GM21526 (cell line): Measurements from ENCODE around the gene SBK3.
"Not testable (repeated sequence)": the region's sequence is repeated elsewhere in the genome, so short reads cannot be mapped to it uniquely, and the experiment has no call there.

Source experiments
- ATAC-seq: cut with Tn5 transposase; IDR thresholded peaks from one replicate; pipeline ENCODE4 v1.9.1; 2021; ENCODE audit warnings: moderate library complexity; ENCODE audit not compliant: unreplicated experiment, low FRiP score

The SBK3 gene

DNA sequence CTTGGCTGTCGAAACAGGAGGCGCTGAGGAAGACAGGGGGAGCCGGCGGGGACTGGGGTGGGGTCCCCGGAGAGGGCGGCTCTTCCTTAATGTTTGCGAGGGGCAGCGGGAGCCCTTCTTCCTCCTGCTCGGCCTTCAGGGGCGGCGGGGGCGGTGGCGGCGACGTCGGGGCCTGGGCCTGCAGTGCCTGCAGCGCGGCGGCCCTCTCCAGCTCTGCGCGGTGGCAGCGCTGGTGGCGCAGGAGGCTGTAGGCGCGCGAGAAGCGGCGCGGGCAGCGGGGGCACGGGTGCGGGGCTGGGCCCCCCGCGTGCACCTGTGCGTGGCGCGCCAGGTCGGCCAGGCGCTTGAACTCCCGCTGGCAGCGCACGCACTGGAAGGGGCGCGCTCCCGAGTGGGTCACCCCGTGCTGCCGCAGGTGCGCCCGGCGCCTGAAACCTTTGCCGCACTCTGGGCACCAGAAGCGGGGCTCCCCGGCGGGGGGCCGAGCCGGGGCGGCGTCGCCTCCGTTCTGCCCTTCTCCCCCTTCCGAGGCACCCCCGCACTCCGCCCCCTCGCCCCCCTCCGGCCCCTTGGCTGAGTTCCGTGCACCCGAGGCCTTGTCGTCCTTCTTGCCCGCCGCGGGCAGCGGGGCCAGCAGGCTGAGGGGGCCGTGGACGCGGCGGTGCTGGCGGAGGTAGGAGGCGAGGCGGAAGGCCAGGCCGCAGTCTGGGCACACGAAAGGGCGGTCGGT lies 32.9 kb upstream of the SBK3 start:
- ATAC-seq: no peak

DNA sequence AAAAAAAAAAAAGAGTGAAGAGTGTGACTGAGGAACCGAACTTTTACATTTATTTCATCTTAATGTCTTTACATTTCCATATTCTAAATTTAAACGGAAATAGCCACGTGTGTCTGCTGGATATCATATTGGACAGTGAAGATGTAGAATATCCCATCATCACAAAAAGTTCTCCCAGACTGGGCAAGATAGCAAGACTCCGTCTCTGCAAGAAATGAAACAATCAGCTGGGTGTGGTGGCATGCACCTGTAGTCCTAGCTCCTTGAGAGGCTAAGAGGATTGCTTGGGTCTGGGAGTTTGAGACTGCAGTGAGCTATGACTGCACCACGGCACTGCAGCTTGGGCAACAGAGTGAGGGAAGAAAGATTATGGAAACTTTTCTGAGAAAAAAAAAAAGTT lies 31.4 kb upstream of the SBK3 start:
- ATAC-seq: no peak

DNA sequence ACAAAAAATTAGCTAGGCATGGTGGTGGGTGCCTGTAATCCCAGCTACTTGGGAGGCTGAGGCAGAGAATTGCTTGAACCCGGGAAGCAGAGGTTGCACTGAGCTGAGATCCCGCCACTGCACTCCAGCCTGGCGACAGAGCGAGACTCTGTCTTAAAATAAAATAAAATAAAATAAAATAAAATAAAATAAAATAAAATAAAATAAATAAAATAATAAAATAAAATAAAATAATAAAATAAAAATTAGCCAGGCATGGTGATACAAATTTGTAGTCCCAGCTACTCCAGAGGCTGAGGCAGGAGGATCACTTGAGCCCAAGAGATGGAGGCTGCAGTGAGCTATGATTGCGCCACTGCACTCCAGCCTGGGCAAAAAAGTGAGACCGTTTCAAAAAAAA lies 28.6 kb upstream of the SBK3 start:
- ATAC-seq: not testable (repeated sequence)

DNA sequence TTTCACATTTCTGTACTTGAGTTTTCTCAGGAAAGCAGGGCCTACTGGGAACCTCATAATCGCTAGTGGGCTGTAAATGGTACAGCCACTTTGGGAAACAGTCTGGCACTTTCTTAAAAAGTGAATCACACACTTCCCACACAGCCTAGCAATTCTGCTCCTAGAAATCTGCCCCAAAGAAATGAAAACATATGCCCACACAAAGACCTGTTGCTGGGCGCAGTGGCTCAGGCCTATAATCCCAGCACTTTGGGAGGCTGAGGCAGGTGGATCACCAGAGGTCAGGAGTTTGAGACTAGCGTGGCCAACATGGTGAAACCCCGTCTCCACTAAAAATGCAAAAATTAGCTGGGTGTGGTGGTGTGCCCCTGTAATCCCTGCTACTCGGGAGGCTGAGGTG lies 24.1 kb upstream of the SBK3 start:
- not testable (repeated sequence) for ATAC-seq

DNA sequence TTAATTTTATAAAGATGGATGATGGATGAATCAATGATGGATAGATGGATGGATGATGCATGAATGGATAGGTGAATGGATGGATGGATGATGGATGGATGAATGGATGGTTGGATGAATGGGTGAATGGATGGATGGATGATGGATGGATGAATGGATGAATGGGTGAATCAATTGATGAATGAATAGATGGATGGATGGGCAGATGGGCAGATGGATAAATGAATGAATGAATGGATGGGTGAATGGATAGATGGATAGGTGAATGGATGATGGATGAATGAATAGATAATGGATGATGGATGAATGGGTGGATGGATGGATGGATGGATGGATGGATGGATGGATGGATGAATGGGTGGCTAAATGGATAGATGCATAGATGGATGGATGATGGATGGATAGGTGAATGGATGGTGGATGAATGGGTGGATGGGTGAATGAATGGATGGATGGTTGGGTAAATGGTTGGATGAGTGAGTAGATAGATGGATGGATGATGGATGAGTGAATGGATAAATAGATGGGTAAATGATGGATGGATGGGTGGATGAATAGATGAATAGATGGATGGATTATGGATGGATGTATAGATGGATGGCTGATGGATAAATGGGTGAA lies 22.5 kb upstream of the SBK3 start:
- no peak for ATAC-seq

DNA sequence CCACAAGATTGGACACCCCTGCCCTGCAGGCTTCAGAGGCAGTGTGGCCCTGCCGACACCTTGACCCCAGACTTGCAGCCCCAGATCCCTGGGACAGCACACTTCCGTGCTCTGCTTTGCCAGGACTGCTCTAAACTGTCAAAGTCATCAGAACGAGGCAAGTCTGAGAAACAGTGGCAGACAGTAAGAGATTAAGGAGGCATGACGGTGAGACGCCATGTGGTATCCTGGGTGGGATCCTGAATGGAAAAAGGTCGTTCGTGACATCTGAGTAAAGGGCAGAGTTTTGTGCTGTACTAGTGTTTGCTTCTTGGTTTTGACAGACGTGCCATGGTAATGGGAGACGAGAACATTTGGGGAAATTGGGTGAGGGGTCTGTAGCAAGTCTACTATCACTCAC lies 21.5 kb upstream of the SBK3 start:
- ATAC-seq: no peak

DNA sequence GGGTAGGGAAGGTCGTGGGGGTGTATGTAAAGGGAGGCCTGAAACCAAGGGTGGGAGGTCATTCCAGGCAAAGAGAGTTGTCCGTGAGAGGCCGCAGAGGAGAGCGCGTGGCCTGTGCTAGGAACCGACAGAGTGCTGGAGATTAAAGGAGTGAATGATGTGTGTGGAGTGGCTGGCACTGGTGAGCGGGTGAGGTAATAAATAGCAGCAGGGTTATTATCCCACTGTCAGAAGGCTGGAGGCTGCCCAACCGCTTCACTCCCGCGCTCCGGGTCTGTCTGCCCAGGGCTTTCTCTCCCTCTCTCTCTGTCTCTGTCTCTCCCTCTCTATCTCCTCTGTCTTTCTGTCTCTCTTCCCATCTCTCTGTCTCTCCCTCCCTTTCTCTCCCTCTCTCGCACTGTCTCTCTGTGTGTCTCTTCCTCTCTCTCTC lies 17.9 kb upstream of the SBK3 start:
- ATAC-seq: no peak

DNA sequence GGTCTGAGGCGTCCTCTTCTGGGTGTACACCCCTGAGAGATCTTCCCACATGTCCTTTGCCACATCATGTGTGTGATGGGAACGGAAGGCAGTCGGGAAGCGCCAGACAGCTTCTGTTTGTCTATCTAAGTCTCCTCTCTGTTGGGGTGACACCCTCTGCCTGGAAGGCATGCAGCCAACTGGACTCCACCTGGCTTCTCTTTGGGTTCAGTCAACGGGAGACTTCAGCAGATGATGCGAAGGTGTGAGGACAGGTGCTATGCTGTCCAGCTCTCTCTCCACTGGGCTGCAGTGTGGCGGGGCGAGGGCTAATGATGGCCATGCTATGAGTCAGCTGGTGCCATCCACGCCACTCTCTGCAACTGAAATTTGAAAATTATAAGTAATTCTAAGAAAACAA lies 14.3 kb upstream of the SBK3 start:
- no peak for ATAC-seq

DNA sequence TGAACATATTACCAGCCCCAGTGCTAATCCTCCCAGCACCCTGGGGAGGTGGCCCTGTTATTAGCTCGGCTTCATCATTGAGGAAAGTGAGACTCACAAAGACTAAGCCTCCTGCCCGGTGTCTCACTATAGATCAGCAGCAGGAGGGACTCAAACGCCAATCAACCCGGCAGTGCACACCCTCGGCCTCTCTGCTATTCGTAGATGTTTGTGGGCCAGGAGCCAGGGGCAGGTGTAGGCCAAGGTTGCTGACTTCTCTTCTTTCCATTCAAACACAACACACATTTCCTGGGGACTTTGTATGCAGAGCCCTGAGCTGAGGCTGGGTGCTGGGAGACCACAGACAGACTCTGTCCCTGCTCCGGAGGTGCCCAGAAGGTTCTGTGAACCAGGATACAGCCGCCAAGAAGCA lies 9.4 kb upstream of the SBK3 start:
- ATAC-seq: no peak

DNA sequence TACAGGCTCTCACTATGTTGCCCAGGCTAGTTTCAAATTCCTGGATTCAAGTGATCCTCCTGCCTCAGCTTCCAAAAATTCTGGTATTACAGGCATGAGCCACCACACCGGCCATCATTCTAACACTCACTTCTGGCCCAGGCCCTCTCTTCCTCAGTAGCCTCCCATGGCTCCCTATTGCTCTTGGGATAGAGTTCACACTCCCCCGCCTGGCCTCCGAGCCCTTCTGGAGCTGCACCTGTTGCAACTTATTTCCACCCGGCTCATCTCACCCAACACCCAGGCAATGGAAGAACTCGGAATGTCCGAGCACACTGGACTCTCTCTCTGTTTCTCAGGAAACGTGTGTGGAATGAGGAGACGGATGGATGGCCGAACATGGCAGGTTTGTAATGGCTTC lies 9.0 kb upstream of the SBK3 start:
- no peak for ATAC-seq

DNA sequence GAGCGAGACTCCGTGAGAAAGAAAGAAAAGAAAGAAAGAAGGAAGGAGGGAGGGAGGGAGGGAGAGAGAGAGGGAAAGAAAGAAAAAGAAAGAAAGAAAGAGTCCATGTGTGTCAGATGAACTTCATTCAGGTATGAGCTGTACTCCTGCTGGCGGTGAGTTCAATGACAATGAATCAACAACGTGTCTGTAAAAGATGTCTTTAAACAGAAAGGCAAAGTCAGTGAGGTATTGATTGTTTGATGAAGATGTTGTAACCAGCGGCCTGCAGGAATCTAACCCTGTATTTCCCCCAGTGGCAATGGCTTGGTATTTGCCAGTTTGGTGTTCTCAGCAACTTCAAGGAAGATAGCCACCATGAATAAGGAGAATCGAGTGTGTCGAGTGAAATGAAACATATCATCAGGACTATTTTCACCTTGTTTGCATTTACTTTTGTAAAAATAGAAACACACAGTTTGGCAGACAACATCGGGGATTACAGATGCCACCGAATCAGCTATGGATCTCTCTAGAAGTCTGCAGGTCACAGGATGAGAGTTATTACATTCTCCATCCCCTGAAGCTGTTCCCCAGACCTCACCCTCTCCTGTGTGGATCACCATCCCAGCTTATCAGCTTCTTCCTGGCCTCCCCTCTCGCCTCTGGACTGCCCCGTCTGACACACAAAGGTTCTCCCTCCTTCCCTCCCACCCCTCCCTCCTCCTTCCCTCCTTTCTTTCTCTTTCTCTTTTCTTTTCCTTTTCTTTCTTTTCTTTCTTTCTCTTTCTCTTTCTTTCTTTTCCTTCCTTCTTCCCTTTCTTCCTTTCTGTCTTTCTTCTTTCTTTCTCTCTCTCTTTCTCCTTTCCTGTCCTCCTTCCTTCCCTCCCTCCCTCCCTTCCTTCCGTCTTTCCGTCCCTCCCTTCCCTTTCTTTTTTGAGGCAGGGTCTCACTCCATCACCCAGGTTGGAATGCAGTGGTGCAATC lies 8.2 kb upstream of the SBK3 start:
- ATAC-seq: no peak

DNA sequence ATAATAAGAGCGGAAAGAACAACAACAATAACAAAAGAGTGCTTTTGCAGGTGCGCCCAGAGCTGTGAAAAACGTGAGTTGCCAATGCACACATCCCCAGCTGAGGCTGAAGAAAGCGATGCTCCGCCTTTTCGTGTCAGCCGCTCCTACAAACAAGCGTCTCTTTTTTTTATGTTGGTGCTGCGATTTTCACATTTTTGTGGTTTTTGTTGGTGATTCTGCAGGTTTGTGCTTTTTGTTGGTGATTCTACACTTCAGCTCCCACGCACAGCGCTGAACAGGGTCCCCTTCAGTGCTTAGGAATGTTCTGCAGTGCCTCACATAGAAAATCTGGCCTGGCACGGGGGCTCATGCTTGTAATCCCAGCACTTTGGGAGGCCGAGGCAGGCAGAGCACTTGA lies 7.3 kb upstream of the SBK3 start:
- no peak for ATAC-seq

DNA sequence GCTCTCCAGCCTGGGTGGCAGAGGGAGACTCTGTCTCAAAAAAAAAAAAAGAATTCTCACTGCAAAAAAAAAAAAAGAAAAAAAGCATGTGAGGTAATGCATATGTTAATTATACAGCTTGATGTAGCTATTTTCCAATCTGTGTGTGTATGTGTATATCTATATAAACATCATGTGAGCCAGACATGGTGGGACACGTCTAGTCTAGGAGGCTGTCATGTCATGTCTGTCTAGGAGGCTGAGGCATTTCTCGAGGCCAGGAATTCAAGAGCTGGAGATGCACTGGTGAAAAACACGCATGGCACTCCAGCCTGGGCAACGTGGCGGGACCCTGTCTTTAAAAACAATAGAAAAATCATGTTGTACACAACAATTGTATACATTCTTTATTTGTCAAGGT lies 6.9 kb upstream of the SBK3 start:
- no peak for ATAC-seq

DNA sequence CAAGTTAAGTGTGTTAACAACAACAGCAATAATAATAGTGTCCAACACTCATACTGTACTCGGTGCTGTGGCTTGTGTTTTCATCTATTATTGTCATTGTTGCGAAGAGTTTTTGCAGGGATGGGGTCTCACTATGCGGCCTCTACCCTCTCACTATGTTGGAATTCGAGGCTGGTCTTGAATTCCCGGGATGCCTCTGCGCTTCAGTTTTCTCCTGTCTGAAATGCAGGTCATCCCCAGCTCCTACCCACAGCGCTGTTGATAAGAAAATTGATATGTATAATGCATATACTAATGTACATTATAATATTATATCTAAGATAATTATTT lies 4.9 kb upstream of the SBK3 start:
- no peak for ATAC-seq

DNA sequence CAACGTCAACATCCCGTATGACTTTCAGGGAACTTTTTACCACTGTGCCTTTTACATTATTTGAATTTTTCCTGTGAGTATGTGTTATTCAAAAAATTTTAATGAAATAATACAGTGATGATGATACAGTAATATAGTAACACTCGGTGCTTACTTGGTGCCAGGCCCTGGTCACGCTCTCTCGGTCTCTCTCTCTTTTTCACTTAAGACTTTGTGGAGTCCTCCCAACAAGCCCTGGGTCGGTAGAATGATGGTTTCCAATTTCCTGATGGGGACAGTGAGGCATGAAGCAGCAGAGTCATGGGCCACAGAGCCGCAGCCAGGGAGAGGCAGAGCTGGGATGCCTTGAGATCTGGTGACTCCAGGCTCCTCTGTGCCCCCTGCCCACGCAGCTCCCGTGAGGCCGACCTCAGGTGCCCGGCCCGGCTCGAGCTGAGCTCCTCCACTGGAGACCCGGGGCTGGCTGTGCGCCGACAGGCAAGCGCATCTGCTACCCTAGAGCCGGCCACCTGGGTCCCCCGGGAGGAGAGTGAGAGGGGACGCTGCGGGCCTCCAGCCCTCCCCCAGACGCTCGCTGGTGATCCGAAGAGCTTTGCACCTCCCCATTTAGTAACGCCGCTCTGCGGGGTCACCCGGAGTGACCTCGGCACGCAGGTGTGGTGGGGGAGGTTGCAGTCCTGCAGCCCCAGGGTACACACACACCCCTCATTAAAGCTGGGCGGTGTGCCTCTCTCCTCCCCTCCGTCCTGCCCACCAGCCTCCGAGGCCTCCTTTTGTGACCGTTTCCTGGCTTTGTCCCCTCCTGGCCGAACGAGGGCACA lies 4.4 kb upstream of the SBK3 start:
- no peak for ATAC-seq

DNA sequence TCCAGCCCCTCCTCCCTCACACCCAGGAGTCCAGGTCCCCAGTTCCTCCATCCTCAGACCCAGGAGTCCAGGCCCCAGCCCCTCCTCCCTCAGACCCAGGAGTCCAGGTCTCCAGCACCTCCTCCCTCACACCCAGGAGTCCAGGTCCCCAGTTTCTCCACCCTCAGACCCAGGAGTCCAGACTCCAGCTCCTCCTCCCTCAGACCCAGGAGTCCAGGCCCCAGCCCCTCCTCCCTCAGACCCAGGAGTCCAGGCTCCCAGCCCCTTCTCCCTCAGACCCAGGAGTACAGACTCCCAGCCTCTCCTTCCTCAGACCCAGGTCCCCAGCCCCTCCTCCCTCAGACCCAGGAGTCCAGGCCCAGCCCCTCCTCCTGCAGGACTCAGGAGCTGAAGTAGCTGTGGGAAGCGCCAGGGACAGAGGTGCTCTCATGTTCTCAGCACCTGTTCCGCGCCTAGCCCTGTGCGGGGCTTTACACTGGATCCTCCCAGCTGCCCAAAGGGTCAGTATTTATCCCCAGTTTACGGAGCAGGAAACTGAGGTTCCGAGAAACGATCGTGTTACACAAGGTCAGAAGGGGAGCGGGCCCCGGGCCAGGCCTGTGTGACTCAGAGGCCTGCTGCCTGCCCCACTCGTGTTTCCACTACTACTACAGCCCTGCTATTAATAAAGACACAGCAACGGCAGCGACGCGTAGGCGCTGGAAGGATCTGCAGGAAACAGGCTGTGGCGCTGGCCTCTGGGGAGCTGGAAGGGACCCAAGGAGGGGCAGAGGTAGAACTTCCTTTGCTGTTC lies 1.7 kb upstream of the SBK3 start:
- no peak for ATAC-seq

DNA sequence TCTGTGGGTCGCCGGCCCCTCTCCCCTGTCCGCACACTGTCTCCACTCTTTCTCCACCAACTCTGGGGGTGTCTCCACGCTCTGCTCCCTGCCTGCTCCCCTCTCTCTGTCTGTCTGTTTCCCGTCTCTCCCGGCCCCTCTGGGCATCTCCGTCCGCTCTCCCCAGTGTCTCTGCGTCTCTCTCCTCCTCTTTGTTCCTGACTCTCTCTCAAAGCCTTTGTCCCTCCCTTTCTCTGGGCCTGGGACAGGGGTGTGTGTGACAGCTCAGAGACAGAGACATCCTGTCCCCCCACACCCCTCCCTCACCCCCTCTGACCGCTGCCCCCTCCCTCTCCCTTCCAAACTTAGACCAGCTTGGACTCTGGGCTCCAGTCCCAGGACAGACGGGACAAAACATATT lies 668 bp upstream of the SBK3 start:
- no peak for ATAC-seq

DNA sequence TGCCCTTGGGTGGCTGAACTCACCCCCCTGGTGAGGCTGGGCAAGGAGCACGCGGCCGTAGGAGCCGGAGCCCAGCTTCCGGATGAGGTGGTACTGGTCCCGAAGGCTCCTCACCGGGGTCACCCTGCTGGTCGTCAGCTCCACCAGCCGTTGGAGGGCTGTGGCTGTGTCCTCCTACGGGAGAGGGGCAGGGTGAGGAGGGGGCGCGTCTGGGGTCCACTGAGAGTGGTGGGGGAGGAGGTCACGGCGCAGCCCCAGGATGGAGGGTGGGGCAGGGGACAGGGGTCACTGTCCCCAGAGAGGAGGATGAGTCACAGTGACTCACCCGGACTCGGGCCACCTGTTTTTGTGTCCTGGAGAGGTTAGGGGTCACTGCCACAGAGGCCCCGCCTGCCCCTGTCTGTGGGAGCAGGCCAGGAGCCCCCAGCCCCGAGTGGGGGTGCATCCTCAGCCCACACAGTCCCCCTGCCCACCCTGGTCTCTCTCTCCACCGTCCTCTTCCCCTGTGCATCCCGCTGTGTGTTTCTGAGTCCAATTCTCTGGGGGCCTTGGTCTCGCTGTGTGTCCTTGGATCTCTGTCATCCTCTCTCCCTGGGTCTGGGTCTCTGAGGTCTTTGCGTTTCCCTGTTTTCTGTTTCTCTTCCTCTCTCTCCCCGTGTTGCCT lies 435 bp downstream of the SBK3 start:
- no peak for ATAC-seq

DNA sequence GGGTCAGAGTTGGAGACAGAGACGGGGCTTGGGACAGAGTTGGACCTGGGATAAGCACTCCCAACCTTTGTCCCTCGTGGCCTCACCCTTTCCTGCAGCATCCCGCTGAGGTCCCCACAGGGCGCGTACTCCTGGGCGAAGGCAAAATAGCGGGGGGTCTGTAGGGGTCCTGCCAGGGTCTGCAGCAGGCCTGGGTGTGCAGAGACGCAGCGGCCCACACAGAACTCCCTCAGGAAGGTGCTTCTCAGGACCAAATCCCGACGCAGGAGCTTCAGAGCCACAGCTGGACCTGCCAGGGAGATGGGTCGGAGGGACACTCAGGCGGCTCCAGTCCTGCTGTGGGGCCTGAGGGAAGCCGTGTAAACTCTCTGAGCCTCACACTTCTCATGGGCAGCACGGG lies 1.3 kb downstream of the SBK3 start:
- ATAC-seq: no peak
